GM12878 (cell line): ENCODE measurements around the gene SNX8. TPM values are rescaled to one million over a fixed set of nuclear protein-coding genes. Genes with fewer than 3 reads are reported as not detected.

Source experiments
- BHLHE40 ChIP-seq, 2 experiments: fragments of 450-650 bp in 1 of 2; IDR thresholded peaks; 2 replicates each; pipeline ENCODE4 v1.6.1; 2011 to 2017; ENCODE audit warnings: low read depth in 2 of 2, borderline replicate concordance in 1 of 2, improper control_type of control experiment in 1 of 2, low read length in 1 of 2, mild to moderate bottlenecking in 1 of 2
- CHD1 ChIP-seq: IDR thresholded peaks from 2 replicates; pipeline ENCODE4 v1.6.1; 2012; ENCODE audit warnings: low read depth, low read length, improper control_type of control experiment
- CUX1 ChIP-seq: IDR thresholded peaks from 2 replicates; pipeline ENCODE4 v1.6.1; 2012; ENCODE audit warnings: improper control_type of control experiment, low read depth, low read length; ENCODE audit not compliant: insufficient replicate concordance
- FOS ChIP-seq: IDR thresholded peaks from 3 replicates; pipeline ENCODE4 v1.6.1; 2011; ENCODE audit warnings: borderline replicate concordance; ENCODE audit not compliant: insufficient read length; ENCODE audit errors: extremely low read depth
- HDGF ChIP-seq: fragments of 450-650 bp; IDR thresholded peaks from 2 replicates; pipeline ENCODE4 v1.6.1; 2016; ENCODE audit warnings: antibody characterized with exemption
- NFIC ChIP-seq: IDR thresholded peaks from 2 replicates; pipeline ENCODE4 v1.6.1; 2012; ENCODE audit warnings: low read depth, mild to moderate bottlenecking, inconsistent platforms, low read length, moderate library complexity
- NFYB ChIP-seq: IDR thresholded peaks from 2 replicates; pipeline ENCODE4 v1.6.1; 2011; ENCODE audit warnings: low read depth, mild to moderate bottlenecking, low read length, improper control_type of control experiment, moderate library complexity; ENCODE audit not compliant: insufficient read depth
- POLR2A ChIP-seq: IDR thresholded peaks from 2 replicates; pipeline ENCODE4 v1.6.1; 2011; ENCODE audit warnings: low read depth, mild to moderate bottlenecking, low read length
- SREBF1 ChIP-seq: IDR thresholded peaks from 2 replicates; pipeline ENCODE4 v1.6.1; 2012; ENCODE audit warnings: mild to moderate bottlenecking, low read length
- SREBF2 ChIP-seq: IDR thresholded peaks from 2 replicates; pipeline ENCODE4 v1.6.1; 2012; ENCODE audit warnings: mild to moderate bottlenecking, low read length
- SRF ChIP-seq, 2 experiments: IDR thresholded peaks; 2 replicates each; pipeline ENCODE4 v1.6.1; 2011; ENCODE audit warnings: low read depth in 2 of 2, low read length in 2 of 2, mild to moderate bottlenecking in 1 of 2, moderate library complexity in 1 of 2
- STAT3 ChIP-seq: IDR thresholded peaks from 2 replicates; pipeline ENCODE4 v1.6.1; 2011; ENCODE audit warnings: low read depth, low read length, improper control_type of control experiment
- TCF12 ChIP-seq: IDR thresholded peaks from 2 replicates; pipeline ENCODE4 v1.6.1; 2011; ENCODE audit warnings: low read depth, mild to moderate bottlenecking, low read length
- TCF3 ChIP-seq: IDR thresholded peaks from 2 replicates; pipeline ENCODE4 v1.6.1; 2012; ENCODE audit warnings: low read depth, mild to moderate bottlenecking, low read length, borderline replicate concordance; ENCODE audit not compliant: insufficient read depth
- USF2 ChIP-seq: IDR thresholded peaks from 2 replicates; pipeline ENCODE4 v1.6.1; 2011; ENCODE audit warnings: low read depth, low read length, improper control_type of control experiment, borderline replicate concordance
- WRNIP1 ChIP-seq: IDR thresholded peaks from 2 replicates; pipeline ENCODE4 v1.6.1; 2011; ENCODE audit warnings: low read depth, low read length, improper control_type of control experiment, borderline replicate concordance
- YY1 ChIP-seq: IDR thresholded peaks from 2 replicates; pipeline ENCODE4 v1.6.1; 2011; ENCODE audit warnings: low read depth, mild to moderate bottlenecking, low read length
- ZNF274 ChIP-seq: IDR thresholded peaks from one replicate; pipeline ENCODE4 v1.8.0; 2011; ENCODE audit not compliant: insufficient read length, insufficient read depth
- ZNF687 ChIP-seq: fragments of 450-650 bp; IDR thresholded peaks from 2 replicates; pipeline ENCODE4 v1.6.1; 2017; ENCODE audit warnings: mild to moderate bottlenecking, moderate library complexity
- polyA plus RNA-seq, 11 experiments: library from polyadenylated mRNA; depleted of rRNA in 4 of 11; unstranded in 6 of 11; stranded (reverse) in 5 of 11; fragments of >200 nt; fragmentation: Nextera tagmentation in 4 of 11; fragmentation: Illumina TruSeq in 1 of 11; extraction: Ambion mirVana in 4 of 11; extraction: Trizol in 1 of 11; gene quantifications; 1 replicate in 1 of 11; 2 replicates in 10 of 11; pipeline versions ENCODE4 v1.2.1 to v1.2.3, GENCODE V29; 2011 to 2016; ENCODE audit warnings: inconsistent platforms in 2 of 11, missing spikeins in 2 of 11, low read depth in 1 of 11
- total RNA-seq, 4 experiments: library from RNA; depleted of rRNA in 3 of 4; stranded (reverse); fragments of >200 nt in 3 of 4; fragmentation: Illumina TruSeq in 1 of 4; extraction: Trizol in 1 of 4; gene quantifications; 2 replicates each; pipeline versions ENCODE4 v1.2.1 to v1.2.3, GENCODE V29; 2013 to 2021

Gene SNX8
- total and polyA plus RNA-seq, 10 of the 15 experiments (the other 5 are each of a cell fraction or from before 2014, with no cell fraction given), result 6.4 to 210 (median 97.6) TPM

- TF ChIP-seq WRNIP1 (no peak), SRF (IDR thresholded peaks at IDR 0.05; ENCODE audit: low read depth in 2 of 2, low read length in 2 of 2) (0 out of 4 replicates have a peak, but pooled peaks of 1 of the 2 experiments have one; percentile 19), TCF12 (no peak), ZNF274 (no peak), POLR2A (peak; percentile 62), TCF3 (peak; percentile 61; the same call in 1 of the 2 replicates), CUX1 (no peak), NFIC (peak; percentile 66), USF2 (no peak), YY1 (no peak), ZNF687 (peak; percentile 33; the same call in 1 of the 2 replicates), SREBF1 (no peak), FOS (no peak), STAT3 (no peak), NFYB (no peak), SREBF2 (no peak), BHLHE40 (IDR thresholded peaks at IDR 0.05; ENCODE audit: borderline replicate concordance in 1 of 2, low read depth in 2 of 2, low read length in 1 of 2) (peak; percentile 78 to 87), CHD1 (no peak), HDGF (no peak; the same call in none of the 2 replicates)
These were observed 15.0 kb downstream of the SNX8 start (continued) for GRCh38 chr7:2299131-2299829.
